NCI-H2081 (cell line): ENCODE results near the gene LCN1.
"Not testable (repeated sequence)": the region's sequence is repeated elsewhere in the genome, so short reads cannot be mapped to it uniquely, and the experiment has no call there.

Experiments used
- DNase-seq, 2 experiments: peaks; one replicate each; lab custom pipeline; 2025; lab: John Stamatoyannopoulos, UW

Gene LCN1

DNA sequence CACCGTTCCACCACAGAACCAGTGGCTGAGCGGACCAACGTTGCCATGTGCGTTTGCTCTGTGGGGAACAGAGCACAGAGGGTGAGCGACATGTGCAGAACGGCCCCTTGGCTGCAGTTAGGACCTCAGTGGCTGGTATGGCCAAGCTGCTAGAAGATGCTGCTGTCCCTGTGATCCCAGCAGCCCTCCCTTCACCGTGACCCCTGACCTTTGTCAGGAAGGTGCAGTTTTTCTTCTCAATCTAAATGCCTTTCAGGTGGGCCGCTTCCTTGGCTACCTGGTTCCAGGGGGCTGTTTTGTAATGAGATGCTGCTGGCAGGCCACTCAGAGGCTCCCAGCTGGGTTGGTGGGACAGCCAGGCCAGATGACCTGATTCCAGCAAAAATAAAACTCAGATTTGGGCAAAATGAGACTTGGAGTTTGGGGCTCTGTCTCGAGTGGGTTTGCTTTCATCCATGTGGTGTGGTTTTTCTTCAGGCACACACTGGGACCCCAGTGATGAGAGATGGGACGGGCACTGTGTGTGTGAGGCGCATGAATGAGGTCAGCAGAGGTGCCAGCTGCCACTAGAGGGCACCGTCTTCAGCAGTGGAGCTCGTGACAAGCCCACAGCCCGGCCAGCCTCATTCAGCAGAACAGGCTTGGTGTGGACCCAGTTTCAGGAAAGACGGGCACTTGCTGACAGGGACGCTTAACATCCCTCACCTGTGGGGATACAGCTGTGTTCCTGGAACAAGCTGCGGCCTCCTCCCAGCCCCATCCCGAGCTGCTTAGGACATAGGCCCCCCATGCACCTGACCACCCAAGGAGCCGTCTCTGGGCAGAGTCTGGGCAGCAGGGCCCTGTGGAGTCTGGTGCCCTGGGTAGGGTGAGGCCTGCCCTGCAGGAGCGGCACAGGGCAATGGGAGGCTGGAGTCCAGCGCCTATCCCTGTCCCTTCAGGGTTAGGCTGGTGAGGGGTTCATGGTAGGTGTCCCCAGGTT lies 16.7 kb upstream of the LCN1 start:
- peak; percentile 5 to 34 for DNase-seq

DNA sequence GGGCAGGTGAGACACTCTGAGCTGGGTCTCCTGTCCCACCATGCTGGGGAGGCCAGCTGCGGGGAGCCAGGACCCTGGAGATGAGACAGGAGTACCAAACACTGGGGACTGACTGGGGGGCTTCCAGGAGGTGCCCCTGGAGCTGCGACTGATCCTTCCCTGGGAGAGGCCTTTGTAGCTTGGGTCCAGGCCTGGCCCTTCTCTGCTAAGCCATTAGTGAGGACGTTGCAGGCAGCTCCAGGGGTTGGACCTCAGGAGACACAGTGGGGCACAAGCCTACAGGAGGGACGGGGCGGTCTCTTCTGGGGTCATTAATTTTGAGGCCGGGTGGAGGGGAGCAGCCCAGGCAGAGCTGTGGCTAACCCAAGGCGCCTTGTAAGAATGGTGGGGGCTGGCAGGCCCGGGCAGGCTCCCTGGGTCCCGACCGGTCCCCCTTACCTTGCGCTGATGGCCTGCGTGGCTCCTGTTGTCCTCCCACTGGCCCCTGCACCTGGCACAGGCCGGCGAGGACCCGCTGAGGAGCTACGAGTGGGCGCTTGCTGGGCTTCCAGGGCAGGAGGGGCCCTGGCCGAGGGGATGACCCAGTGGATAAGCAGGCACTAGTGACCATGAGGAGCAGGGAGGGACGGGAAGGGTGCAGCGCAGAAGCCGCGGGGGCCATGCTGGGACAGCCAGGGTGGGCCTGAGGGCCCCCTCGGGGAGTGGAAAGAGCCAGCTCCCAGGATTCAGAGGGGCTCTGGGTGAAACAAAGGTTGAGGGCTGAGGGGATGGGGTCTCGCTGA lies 15.6 kb upstream of the LCN1 start:
- DNase-seq, result no peak

DNA sequence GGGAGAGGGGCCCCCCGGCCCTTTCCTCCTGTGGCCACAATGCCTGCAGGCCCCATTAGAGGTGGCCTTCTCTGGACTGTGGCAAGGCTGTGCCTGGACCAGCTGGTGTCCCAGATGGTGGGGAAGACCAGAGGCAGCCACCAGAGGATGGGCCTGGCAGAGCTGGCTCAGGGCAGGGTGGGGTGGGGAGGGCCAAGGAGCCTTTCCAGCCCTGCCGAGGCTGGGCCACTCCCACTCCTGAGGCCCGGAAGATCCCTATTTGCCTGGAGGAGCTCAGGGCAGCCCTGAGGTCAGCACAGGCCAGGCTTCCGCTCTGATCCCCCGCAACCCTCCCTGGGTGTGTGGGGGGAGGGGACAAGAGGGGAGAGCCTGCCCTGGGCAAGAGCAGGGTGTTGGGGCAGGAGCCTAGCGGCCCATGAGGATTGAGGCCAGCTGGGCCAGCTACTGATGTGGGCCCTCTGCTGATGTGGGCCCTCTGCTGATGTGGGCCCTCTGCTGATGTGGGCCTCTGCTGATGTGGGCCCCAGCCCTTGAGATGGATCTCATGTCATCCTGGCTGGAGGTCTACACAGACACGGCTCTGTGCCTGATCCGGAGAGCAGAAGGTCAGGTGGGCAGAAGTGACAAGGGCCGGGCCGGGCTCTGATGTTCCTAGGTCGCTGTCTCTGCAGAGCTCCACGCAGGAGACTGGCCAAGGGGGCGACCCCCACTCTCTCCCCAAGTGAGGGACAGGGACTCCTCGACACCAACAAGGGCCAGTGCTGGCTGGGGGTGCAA lies 14.7 kb upstream of the LCN1 start:
- no peak for DNase-seq

DNA sequence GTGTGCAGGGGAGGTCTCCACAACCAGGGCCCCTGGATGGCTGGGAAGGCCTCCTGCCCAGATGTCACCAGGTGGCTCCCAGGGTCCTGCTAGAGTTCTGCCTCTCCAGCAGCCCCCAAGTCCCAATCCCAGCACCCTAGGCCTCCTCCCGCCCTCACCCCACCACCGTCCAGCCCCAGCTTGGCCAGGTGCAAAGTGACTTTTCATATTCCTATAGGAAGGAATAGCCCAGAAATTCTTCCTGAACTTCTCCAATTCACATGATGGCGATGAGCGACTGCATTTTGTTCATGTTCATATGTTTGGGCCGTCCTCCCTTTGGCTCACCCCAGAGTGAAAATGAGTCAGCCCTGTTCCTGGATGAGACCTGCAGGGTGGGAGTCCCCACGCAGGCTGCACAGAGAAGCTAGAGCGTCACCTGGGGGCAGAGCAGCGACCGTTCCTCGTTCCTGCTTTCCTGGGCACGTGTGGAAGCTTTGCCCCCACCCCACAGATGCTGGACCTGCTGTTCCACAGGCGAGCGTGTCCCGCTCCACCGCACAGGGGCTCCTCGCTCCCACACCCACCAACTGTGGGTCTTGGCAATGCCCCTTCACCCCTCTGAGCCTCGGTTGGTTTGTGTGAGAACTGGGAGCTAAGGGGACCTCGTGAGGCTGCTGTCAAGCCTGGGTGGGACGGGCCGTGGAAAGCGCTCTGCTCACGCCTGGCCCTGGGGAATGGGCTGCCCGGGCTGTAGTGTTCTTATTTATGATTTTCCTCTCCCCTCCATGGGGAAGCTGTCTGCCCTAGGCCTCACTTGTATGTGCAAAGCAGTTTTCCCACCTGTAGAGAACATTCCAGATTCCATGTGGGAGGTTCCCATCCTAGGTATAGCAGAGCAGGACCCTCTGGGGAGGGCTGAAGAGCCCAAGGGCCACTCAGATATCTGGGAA lies 13.9 kb upstream of the LCN1 start:
- DNase-seq, result no peak

DNA sequence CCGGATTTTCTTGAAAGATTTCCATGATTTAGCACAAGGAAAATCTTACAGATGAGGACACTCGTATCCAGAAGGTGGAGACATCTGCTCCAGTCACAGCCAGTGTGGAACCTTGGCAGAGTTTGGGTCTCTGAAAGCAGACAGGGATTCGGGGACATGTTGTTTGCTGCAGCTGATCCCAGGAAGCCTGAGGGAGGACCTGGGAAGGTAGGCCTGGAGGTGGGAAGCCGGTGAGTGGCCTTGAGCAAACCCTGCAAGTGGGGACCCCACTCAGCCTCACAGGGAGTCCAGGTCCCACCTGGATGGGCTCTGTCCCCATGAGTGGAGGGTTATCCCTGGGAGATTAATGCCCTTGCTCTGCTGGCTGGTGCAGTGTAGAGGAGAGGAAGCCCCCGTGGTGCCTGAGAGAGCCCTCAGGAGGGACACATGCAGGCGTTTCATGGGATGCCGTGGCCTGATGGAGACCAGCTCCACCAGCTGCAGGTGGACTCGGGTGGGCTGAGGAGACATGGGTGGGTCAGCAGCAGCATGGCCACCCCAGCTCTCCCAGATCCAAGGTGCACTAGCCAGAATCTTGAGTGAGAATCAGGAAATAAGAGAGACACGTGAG lies 12.9 kb upstream of the LCN1 start:
- DNase-seq, result no peak

DNA sequence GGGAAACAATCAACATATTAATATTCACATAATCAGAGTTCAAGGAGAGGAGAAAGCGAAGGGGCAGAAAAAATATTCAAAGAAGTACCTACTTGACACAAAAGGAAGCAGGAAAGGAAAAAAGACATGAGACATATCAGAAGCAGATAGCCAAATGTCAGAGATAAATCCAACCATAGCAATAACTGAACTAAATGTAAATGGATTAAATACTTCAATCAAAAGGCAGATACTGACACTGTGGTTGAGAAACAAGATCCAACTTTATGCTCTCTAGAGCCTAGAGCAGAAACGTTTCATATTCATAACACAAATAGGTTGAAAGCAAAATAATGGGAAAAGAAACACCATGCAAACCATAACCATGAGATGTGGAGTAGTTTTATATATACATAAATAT lies 11.8 kb upstream of the LCN1 start:
- DNase-seq, result no peak

DNA sequence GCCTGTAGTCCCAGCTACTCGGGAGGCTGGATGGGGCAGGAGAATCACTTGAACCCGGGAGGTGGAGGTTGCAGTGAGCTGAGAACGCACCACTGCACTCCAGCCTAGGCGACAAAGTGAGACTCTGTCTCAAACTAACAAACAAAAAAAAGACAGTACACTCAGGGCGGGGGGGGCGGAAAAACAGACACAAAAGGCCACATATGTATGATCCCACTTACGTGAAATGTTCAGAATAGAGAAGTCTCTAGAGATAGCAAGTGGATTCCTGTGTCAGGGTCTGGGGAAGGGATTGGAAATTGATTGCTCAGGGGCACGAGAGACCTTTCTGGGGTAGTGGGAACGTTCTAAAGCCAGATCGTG lies 9.0 kb upstream of the LCN1 start:
- DNase-seq, result no peak

DNA sequence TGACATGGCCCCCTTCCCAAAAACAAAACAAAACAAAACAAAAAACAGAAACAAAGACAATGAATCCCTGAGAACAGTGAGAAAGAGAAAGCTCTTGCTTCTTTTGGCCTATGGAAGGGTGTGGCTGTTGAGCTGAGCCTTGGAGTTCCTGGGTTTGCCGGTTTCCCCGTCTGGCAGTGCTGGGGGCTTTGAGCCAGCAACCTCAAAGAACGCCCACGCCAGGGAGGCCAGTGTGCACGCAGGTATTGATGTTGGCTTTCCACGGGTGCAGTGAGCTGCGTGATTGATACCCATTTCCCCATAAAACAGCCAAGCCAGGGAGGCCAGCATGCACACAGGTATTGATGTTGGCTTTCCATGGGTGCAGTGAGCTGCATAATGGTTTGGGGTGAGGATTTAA lies 8.3 kb upstream of the LCN1 start:
- no peak for DNase-seq

DNA sequence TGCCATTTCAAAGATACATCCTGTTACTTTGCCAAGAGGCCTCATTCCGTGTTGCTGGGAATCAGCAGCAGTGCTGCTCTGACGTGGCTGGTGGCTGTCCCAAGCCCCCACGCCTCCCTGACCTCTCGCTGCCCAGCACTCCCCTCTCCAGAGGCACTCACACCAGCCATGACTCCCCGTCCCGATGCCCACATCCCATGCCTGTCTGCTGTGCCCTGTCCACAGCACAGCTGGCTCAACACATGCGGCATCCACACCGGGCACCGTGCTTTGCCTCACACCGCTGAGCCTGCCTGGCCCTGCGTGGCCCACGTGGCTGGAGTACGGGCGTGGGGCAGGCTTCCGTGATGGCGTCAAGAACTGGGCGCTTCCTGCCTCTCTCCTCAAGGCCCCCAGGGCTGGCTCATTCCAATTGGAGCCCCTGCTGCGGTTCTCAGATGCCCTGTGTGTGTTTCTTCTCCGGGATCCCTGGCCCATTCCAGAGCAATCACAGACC lies 7.8 kb upstream of the LCN1 start:
- DNase-seq, result no peak

DNA sequence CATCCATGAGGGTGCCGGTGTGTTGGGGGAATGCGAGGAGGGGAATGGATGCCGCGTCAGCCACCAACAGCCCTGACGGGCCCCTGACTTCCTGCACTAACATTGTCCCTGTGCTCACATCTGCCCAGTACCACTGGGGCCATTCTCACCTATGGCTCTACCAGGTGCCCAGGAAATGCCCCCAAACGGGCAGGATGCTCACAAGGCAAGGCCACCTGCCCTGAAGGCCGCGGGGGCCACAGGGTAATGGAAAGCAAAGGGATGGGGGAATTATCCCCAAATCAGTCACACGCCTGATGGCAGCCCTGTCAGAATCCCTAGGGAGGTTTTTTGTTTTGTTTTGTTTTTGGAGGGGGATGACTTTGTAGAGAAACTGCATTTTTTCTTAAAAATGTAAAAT lies 7.3 kb upstream of the LCN1 start:
- DNase-seq, result not testable (repeated sequence)

DNA sequence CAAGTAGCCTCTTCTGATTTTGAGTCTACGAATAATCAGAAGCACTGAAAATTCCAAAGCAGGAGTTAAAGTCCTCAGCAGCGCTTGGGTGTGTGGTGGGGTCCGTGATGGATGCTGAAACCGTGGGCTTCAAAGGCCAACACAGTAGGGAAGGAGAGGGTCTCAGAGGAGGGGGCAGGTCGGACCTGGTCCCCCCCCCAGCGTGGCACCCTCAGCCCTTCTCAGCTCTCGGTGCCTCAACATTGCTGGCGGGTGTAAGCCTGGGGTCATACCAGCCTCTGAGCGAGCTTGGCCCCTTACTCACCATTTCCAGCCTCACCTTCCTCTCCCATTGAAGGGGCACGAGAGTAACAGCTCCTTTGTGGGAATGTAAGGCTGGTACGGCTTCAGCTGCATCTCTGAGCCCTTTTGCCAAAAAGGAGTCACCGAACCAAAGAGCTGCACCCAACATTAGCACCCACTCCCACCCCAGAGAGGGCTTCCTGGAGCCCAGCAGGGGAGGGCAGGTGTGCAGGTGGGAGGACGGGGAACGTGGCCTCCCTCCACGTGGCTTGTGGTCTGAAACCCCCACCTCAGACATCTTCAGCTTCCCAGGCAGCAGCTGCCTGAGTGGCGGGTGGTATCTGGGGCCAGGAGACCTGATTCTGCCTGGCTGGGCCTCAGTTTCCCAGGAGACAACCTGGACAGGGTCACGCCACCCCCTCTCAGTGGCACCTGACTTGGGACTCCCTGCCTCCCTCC lies 6.7 kb upstream of the LCN1 start:
- DNase-seq, result no peak

DNA sequence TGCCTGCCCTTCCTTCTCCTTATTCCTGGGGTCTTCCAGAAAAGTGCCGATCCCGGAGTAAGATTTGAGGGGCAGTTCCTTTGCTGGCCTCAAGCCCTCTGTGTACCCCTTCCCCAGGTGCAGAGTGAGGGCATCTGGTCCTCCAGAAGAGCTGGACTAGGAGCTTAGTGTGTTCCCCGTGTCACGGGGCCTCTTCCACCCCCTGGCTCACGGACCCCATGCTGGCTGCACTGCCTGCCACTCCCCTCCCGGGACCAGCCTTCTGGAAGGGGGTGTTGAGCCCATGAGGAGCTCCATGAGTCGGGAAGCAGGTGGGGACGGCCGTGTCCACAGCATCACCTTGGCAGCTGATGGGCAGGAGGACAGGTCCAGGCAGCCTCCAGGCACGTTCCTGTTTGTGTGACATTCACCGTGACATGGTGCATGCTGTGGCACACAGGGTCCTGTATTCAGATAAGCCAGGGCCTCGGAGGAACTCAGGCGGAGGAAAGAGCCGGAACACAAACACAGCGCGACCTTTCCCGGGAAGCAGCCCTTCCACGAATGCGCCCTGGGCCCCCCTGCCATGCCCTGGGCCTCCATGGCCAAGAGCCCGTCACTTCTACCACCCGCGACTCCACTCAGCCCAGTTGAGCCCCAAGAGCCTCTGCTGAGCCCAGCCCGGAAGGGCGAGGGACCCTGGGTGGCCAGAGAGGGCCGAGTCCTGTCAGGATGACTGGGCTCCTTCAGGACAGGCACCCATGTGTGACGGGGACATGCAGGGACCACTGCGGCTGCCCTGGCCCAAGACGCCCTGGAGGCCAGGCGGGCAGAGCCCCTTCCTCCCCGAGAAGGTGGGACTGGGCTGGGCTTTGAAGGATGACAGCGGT lies 5.9 kb upstream of the LCN1 start:
- DNase-seq, result no peak

DNA sequence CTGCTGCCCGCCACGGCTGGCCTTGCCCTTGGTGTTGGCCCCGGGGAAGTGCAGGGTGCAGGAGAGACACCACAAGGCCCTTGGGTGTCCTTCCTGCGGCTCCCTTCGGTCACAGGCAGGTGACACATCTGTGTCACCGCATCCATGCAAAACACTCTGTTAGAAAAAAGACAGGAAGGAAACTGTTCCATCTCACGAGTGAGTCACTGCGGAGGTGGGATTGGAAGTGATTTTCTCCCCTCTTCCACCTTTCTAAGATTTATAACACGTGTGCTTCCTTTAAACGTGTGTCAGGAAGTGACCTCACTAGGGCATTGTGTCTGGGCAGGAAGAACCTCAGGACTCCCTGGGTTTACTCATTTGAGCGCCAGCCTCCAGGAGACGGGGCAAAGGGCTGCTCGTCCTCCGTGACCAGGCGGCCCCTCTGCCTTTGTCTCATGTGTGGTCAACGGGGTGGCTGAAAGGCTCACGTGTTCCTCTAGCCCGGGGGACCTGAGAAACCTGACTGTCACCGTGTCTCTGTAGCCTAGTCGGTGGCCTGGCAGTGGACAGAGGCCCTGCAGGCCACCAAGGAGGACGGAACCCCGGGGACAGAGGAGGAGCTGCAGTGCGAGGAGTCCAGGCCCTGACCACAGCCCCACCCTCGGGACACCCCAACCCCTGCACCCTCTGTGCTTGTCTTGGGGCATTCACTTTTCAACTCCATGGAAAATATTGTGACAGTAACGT lies 4.9 kb upstream of the LCN1 start:
- DNase-seq, result no peak

DNA sequence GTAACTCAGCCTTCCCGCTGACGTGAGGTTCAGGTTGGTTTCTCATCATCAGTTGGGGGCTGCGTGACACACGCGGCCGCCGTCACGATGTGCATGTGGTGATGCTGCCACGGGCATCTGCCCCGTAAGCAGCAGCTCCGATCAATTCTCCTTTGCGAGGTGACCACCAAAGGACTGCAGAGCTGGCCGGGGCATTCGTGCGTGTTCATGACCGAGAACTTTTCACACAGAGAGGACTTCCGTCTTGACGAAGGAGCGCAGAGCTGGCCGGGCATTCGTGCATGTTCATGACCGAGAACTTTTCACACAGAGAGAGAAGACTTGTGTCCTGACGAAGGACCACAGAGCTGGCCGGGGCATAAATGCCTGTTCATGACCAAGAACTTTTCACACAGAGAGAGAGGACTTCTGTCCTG lies 3.8 kb upstream of the LCN1 start:
- DNase-seq, result no peak

DNA sequence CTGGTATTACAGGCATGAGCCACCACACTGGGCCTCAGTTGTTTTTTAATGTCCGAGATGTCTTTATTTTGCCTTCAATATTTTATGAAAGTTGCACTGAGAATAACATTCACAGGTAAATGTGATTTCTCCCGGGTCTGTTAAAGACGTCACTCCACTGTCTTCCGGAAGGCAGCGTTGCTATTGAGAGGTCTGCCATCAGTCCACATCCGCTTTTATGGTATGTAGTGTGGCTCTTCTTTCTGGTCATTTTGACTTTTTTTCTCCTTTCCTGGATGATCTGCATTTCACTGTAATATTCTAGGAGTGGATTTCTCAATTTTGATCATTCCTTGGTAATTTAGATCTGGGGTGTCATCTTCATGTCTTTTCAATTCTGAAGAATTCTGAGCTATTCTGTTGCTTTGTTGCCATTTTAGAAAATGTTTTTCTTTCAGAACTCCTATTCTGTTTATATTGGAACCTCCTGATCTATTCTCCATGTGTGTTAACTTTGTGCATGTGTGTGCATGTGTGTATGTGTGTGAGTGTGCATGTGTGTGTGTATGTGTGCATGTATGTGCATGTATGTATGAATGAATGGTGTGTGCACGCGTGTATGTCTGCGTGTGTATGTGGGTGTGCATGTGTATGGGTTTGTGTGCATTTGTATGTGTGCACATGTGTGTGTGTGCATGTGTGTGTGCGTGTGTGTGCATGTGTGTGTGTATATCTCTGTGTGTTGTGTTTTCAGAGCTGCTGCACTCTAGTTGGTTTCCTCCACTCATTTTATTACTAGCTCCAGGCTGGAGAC lies 1.9 kb upstream of the LCN1 start:
- no peak for DNase-seq

DNA sequence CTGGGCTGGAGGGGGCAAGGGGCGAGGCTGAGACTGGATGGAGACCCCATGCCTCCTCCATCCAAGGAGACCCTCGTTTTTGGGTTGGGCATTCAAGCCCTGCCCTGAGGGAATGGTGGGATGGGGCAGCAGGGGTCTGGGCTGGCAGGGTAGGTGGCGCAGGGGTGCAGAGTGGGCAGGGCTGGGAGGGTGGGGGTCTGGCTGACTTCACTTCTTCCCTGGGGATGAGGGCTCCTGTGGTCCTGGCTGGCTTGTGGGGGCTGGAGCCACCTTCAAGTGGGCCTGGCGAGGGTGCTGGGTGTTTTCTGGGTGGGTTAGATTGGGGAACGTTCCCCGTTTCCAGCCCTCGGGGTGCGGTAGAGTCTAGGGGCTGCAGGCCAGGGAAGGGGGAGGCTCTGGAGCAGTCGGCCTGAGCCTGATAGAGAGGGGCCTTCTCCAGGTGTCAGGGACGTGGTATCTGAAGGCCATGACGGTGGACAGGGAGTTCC lies 412 bp downstream of the LCN1 start:
- DNase-seq, result no peak

DNA sequence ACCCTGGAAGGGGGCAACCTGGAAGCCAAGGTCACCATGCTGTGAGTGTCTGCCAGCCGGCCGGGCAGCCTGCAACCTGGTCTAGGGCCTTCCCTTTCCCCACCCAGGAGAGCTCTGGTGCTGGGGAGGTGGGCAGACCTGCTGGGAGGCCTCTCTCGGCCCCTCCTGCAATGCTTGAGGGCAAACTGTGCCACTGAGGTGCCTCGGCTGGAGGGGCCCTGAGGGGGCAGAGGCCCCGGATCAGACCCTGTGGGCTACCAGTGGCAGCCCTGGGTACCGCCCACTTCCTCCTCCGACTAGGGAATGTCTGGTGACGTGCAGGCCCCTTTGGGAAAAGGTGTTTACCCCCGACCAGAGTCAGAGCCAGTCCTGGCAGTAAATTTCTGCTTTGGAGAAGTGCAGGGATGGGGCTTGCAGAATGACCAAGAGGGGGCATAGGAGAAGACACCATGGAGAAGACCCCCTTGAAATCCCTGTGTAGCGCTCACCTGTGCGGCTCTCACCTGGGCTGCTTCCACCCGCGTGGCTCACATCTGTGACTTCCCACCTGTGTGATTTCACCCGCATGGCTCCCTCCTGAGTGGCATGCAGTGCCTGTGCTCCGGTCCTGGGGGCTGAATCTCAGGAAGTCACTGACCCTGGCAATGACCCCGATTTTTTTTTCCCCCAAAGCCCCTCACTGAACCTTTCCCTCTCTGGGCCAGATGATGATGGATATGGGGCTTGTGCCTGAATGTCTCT lies 1.1 kb downstream of the LCN1 start:
- DNase-seq, result no peak
